Right lobe of liver (tissue), 6 donors: Measurements from ENCODE around the gene SHISA6. TPM values are rescaled to one million over a fixed set of nuclear protein-coding genes. Genes with fewer than 3 reads are reported as not detected.

ENCODE experiments used
- ATAC-seq, 4 donors: fragments of 200-7000 bp; cut with Tn5 transposase; one replicate each; pipeline ENCODE4 v1.9.1; 2020; ENCODE audit warnings: mild to moderate bottlenecking in 4 of 4, moderate library complexity in 4 of 4
- DNase-seq, 3 donors: peaks; one replicate each; pipeline ENCODE4 v3.0.0-alpha.2; 2020
- H3K27ac ChIP-seq, 3 donors: fragments of 200-600 bp; one replicate each; pipeline ENCODE4 v1.8.0; 2022
- H3K27me3 ChIP-seq, 2 donors: fragments of 200-600 bp; one replicate each; pipeline ENCODE4 v1.8.0; 2022
- H3K36me3 ChIP-seq, 4 donors: fragments of 200-600 bp; sonication (generic) in 1 of 4; one replicate each; pipeline versions ENCODE4 v1.5.1 to v1.8.0; 2017 to 2022; ENCODE audit warnings: control low read depth in 1 of 4
- H3K4me1 ChIP-seq, 4 donors: fragments of 200-600 bp; sonication (generic) in 1 of 4; one replicate each; pipeline versions ENCODE4 v1.5.1 to v1.8.0; 2017 to 2022; ENCODE audit warnings: control low read depth in 1 of 4
- H3K4me3 ChIP-seq, 3 donors: fragments of 200-600 bp; one replicate each; pipeline ENCODE4 v1.8.0; 2022
- H3K9me3 ChIP-seq, 4 donors: fragments of 200-600 bp; sonication (generic) in 1 of 4; one replicate each; pipeline versions ENCODE4 v1.5.1 to v1.8.0; 2017 to 2022; ENCODE audit warnings: control low read depth in 1 of 4
- CTCF ChIP-seq, 4 donors: fragments of 200-600 bp in 3 of 4; fragments of 450-650 bp in 1 of 4; IDR thresholded peaks; one replicate each; pipeline versions ENCODE4 v1.5.1 to v1.8.0; 2016 to 2022; ENCODE audit warnings: antibody characterized with exemption in 4 of 4, mild to moderate bottlenecking in 2 of 4
- POLR2A ChIP-seq: fragments of 450-650 bp; IDR thresholded peaks from one replicate; pipeline ENCODE4 v1.6.1; 2017; ENCODE audit warnings: antibody characterized with exemption, mild to moderate bottlenecking
- WGBS: methylation state at CpG from one replicate; pipeline ENCODE4 v1.1.6; 2018; ENCODE audit warnings: low coverage, low lambda C conversion rate; ENCODE audit not compliant: insufficient coverage; ENCODE audit errors: missing lambda C conversion rate; 5-methylcytosine and 5-hydroxymethylcytosine counted together
- intact Hi-C, 2 donors: fragments of 100-400 bp; cut with DNase I; formaldehyde crosslinking; loops; one replicate each; pipeline versions ENCODE4 v1.11.2 to v1.14.1; 2022
- total RNA-seq, 6 experiments: library from RNA; depleted of rRNA in 2 of 6; stranded (reverse); fragments of >200 nt in 2 of 6; fragmentation: NEBNext Ultra II Directional in 3 of 6; extraction: Animal tissue kit (Norgen Biotek cat#: 25700) in 3 of 6; gene quantifications; one replicate each; pipeline versions ENCODE4 v1.1.0 to v1.2.4, GENCODE V29; 2016 to 2023
- donor health status: DM: no; HTN: yes; CAD: no.
- donor health status: DM: no; HTN: no; CAD: no.
- donor health status: DM: no; HTN: no; CAD: no.
- donor health status: DM: no; HTN: yes; CAD: no.
- donor health status: DM: no; HTN: yes; CAD: no.

SHISA6 gene
- total RNA-seq, 6 experiments from 2014 or later: not detected

GRCh38 chr17:11565591-11565990, 324.6 kb downstream of the SHISA6 start:
- no peak overlapping the region for H3K4me3 ChIP-seq
- H3K9me3 ChIP-seq: no peaks in the 10 kb centered on the region
- ATAC-seq: no peak
- H3K36me3 ChIP-seq: no peaks in the 10 kb centered on the region
- intact Hi-C loops: no loop called here
- no peak overlapping the region for H3K27ac ChIP-seq
- H3K4me1 ChIP-seq: no peaks in the 10 kb centered on the region
- WGBS: 47% methylated on average over 4 of the region's 4 CpGs
- no peak for DNase-seq
- no peaks in the 10 kb centered on the region for H3K27me3 ChIP-seq
- no peak for TF ChIP-seq POLR2A
- TF ChIP-seq CTCF (IDR thresholded peaks at IDR 0.05): no peak

- 69% methylated on average over 3 of the region's 3 CpGs for WGBS
- Histone ChIP-seq H3K27me3 (no peaks in the 10 kb centered on the region), H3K27ac (no peak overlapping the region), H3K4me1 (no peaks in the 10 kb centered on the region), H3K9me3 (no peaks in the 10 kb centered on the region), H3K4me3 (no peak overlapping the region), H3K36me3 (no peaks in the 10 kb centered on the region)
- intact Hi-C loops: no loop called here
- ATAC-seq (no peak), DNase-seq (no peak)
- TF ChIP-seq POLR2A (no peak), CTCF (IDR thresholded peaks at IDR 0.05) (no peak)
Observed at GRCh38 chr17:11578998-11579397, 338.0 kb downstream of the SHISA6 start.

GRCh38 chr17:11580677-11581076, 339.7 kb downstream of the SHISA6 start:
- no peak for TF ChIP-seq POLR2A
- no peak for TF ChIP-seq CTCF (IDR thresholded peaks at IDR 0.05)
- Histone ChIP-seq H3K4me3 (no peak overlapping the region), H3K36me3 (no peaks in the 10 kb centered on the region), H3K9me3 (no peaks in the 10 kb centered on the region), H3K27me3 (no peaks in the 10 kb centered on the region), H3K27ac (no peak overlapping the region), H3K4me1 (no peaks in the 10 kb centered on the region)
- WGBS: 82% methylated on average over 3 of the region's 3 CpGs
- no peak for ATAC-seq
- no peak for DNase-seq
- intact Hi-C loops: no loop called here

- Histone ChIP-seq H3K27ac (no peak overlapping the region), H3K4me1 (no peaks in the 10 kb centered on the region), H3K4me3 (no peak overlapping the region), H3K36me3 (no peaks in the 10 kb centered on the region), H3K27me3 (no peaks in the 10 kb centered on the region), H3K9me3 (no peaks in the 10 kb centered on the region)
- WGBS: no CpG with 5 or more reads among the region's 5 CpGs
- intact Hi-C loops: no loop called here
- no peak for ATAC-seq
- DNase-seq: no peak
- TF ChIP-seq POLR2A (no peak), CTCF (IDR thresholded peaks at IDR 0.05) (no peak)
Observed at GRCh38 chr17:11582217-11582616, 341.2 kb downstream of the SHISA6 start.
